Trophoblast cell (in vitro differentiated cells and primary cell): ENCODE data around the gene STRADA.
A peak's percentile ranks its signal among the peaks of the same experiment; 100 is the strongest.

Experiments used
- DNase-seq, 2 donors: peaks; one replicate each; pipeline ENCODE4 v3.0.0-alpha.2; 2016
- H2AFZ ChIP-seq: 2 replicates; pipeline ENCODE4 v1.6.1; 2013; ENCODE audit warnings: low read length, moderate library complexity, mild to moderate bottlenecking; ENCODE audit not compliant: insufficient read depth, poor library complexity
- H2AK5ac ChIP-seq: 2 replicates; pipeline ENCODE4 v1.6.1; 2013; ENCODE audit warnings: mild to moderate bottlenecking, low read length
- H2BK120ac ChIP-seq: 2 replicates; pipeline ENCODE4 v1.6.1; 2013; ENCODE audit warnings: low read length, mild to moderate bottlenecking, moderate library complexity; ENCODE audit not compliant: insufficient read depth, poor library complexity
- H2BK12ac ChIP-seq: 2 replicates; pipeline ENCODE4 v1.6.1; 2013; ENCODE audit warnings: mild to moderate bottlenecking, low read length, moderate library complexity
- H2BK5ac ChIP-seq: 2 replicates; pipeline ENCODE4 v1.6.1; 2013; ENCODE audit warnings: low read length, low read depth, moderate library complexity, mild to moderate bottlenecking; ENCODE audit not compliant: poor library complexity
- H3K14ac ChIP-seq: 2 replicates; pipeline ENCODE4 v1.6.1; 2013; ENCODE audit warnings: mild to moderate bottlenecking, low read length
- H3K18ac ChIP-seq: 2 replicates; pipeline ENCODE4 v1.6.1; 2013; ENCODE audit warnings: mild to moderate bottlenecking, low read length
- H3K23ac ChIP-seq: 2 replicates; pipeline ENCODE4 v1.6.1; 2013; ENCODE audit warnings: low read length
- H3K27ac ChIP-seq: 2 replicates; pipeline ENCODE4 v1.5.1; 2013; ENCODE audit warnings: low read depth, mild to moderate bottlenecking, inconsistent platforms, low read length, moderate library complexity
- H3K27me3 ChIP-seq: 2 replicates; pipeline ENCODE4 v1.6.1; 2013; ENCODE audit warnings: inconsistent platforms, mild to moderate bottlenecking, low read length, moderate library complexity; ENCODE audit not compliant: insufficient read depth
- H3K36me3 ChIP-seq, 2 experiments: 1 replicate in 1 of 2; 2 replicates in 1 of 2; pipeline ENCODE4 v1.6.1; 2013; ENCODE audit warnings: low read length in 2 of 2, mild to moderate bottlenecking in 2 of 2, moderate library complexity in 1 of 2; ENCODE audit not compliant: insufficient read depth in 2 of 2, control insufficient read depth in 1 of 2
- H3K4ac ChIP-seq: 2 replicates; pipeline ENCODE4 v1.6.1; 2013; ENCODE audit warnings: low read depth, mild to moderate bottlenecking, low read length, moderate library complexity
- H3K4me1 ChIP-seq, 2 experiments: 1 replicate in 1 of 2; 2 replicates in 1 of 2; pipeline ENCODE4 v1.6.1; 2013; ENCODE audit warnings: low read length in 2 of 2, mild to moderate bottlenecking in 2 of 2, moderate library complexity in 1 of 2; ENCODE audit not compliant: insufficient read depth in 2 of 2, control insufficient read depth in 1 of 2
- H3K4me2 ChIP-seq: 2 replicates; pipeline ENCODE4 v1.6.1; 2013; ENCODE audit warnings: inconsistent platforms, mild to moderate bottlenecking, low read length, moderate library complexity
- H3K4me3 ChIP-seq: 2 replicates; pipeline ENCODE4 v1.5.1; 2013; ENCODE audit warnings: mild to moderate bottlenecking, low read depth, low read length, inconsistent platforms
- H3K79me1 ChIP-seq: one replicate; pipeline ENCODE4 v1.6.1; 2013; ENCODE audit warnings: low read length
- H3K79me2 ChIP-seq: 2 replicates; pipeline ENCODE4 v1.6.1; 2013; ENCODE audit warnings: low read length, mild to moderate bottlenecking; ENCODE audit not compliant: control insufficient read depth, insufficient read depth, poor library complexity
- H3K9ac ChIP-seq: 2 replicates; pipeline ENCODE4 v1.6.1; 2013; ENCODE audit warnings: mild to moderate bottlenecking, low read length
- H3K9me3 ChIP-seq: 2 replicates; pipeline ENCODE4 v1.6.1; 2013; ENCODE audit warnings: low read depth, mild to moderate bottlenecking, control low read depth, inconsistent platforms, low read length; ENCODE audit not compliant: insufficient read depth
- H4K12ac ChIP-seq: 2 replicates; pipeline ENCODE4 v1.6.1; 2013; ENCODE audit warnings: low read depth, mild to moderate bottlenecking, low read length, moderate library complexity
- H4K8ac ChIP-seq: 2 replicates; pipeline ENCODE4 v1.6.1; 2013; ENCODE audit warnings: low read depth, mild to moderate bottlenecking, low read length, moderate library complexity
- H4K91ac ChIP-seq: one replicate; pipeline ENCODE4 v1.6.1; 2013; ENCODE audit warnings: low read depth, mild to moderate bottlenecking, low read length, moderate library complexity
- WGBS: extraction: QIAGEN DNeasy Blood & Tissue Kit; methylation state at CpG from one replicate; pipeline ENCODE4 v1.1.7; 2013; ENCODE audit warnings: missing lambda C conversion rate; ENCODE audit not compliant: insufficient read length, insufficient coverage; ENCODE audit errors: extremely low coverage; 5-methylcytosine and 5-hydroxymethylcytosine counted together

STRADA gene

GRCh38 chr17:63672856-63673255 lies 68.7 kb downstream of the STRADA start:
- no peak overlapping the region for H3K27ac ChIP-seq
- H3K14ac ChIP-seq = no peak overlapping the region
- no peak overlapping the region for H4K12ac ChIP-seq
- no peaks in the 10 kb centered on the region for H3K79me1 ChIP-seq
- H3K4me3 ChIP-seq = no peak overlapping the region
- H3K4ac ChIP-seq = no peak overlapping the region
- no peak overlapping the region for H4K91ac ChIP-seq
- no peak overlapping the region for H2BK5ac ChIP-seq
- no peak for DNase-seq
- H3K27me3 ChIP-seq = no peaks in the 10 kb centered on the region
- H3K9ac ChIP-seq = no peak overlapping the region
- no peak overlapping the region for H3K23ac ChIP-seq
- no CpG with 5 or more reads among the region's 2 CpGs for WGBS
- H3K4me1 ChIP-seq = peaks cover 0 to 6% of the 10 kb centered on the region in 2 experiments
- no peak overlapping the region for H2BK120ac ChIP-seq
- H3K79me2 ChIP-seq = no peaks in the 10 kb centered on the region
- H2BK12ac ChIP-seq = no peak overlapping the region
- no peak overlapping the region for H3K4me2 ChIP-seq
- H2AK5ac ChIP-seq = no peak overlapping the region
- H3K18ac ChIP-seq = no peak overlapping the region
- H2AFZ ChIP-seq = no peak overlapping the region
- H4K8ac ChIP-seq = no peak overlapping the region
- peaks cover 3% of the 10 kb centered on the region in 2 experiments for H3K36me3 ChIP-seq
- H3K9me3 ChIP-seq = no peaks in the 10 kb centered on the region

GRCh38 chr17:63665527-63666214 lies 75.9 kb downstream of the STRADA start:
- Histone ChIP-seq H3K14ac (no peak overlapping the region), H3K36me3 (no peaks in the 10 kb centered on the region)
- no CpG with 5 or more reads among the region's 5 CpGs for WGBS

GRCh38 chr17:63659850-63660249 lies 81.7 kb downstream of the STRADA start:
- no peak overlapping the region for H4K8ac ChIP-seq
- H3K4ac ChIP-seq = no peak overlapping the region
- no peak overlapping the region for H2AK5ac ChIP-seq
- no peak overlapping the region for H3K18ac ChIP-seq
- H3K36me3 ChIP-seq = no peaks in the 10 kb centered on the region
- no peak overlapping the region for H2BK5ac ChIP-seq
- no peak overlapping the region for H4K91ac ChIP-seq
- no peaks in the 10 kb centered on the region for H3K27me3 ChIP-seq
- no peak overlapping the region for H2AFZ ChIP-seq
- no peak overlapping the region for H2BK12ac ChIP-seq
- H3K14ac ChIP-seq = no peak overlapping the region
- DNase-seq = no peak
- WGBS = no CpG with 5 or more reads among the region's 3 CpGs
- H3K79me2 ChIP-seq = no peaks in the 10 kb centered on the region
- no peak overlapping the region for H3K27ac ChIP-seq
- no peak overlapping the region for H3K4me2 ChIP-seq
- H3K9ac ChIP-seq = no peak overlapping the region
- H4K12ac ChIP-seq = no peak overlapping the region
- H2BK120ac ChIP-seq = no peak overlapping the region
- no peaks in the 10 kb centered on the region for H3K79me1 ChIP-seq
- no peak overlapping the region for H3K4me3 ChIP-seq
- no peaks in the 10 kb centered on the region for H3K9me3 ChIP-seq
- H3K4me1 ChIP-seq = peaks cover 0 to 4% of the 10 kb centered on the region in 2 experiments
- no peak overlapping the region for H3K23ac ChIP-seq

More at GRCh38 chr17:63665527-63666214, 75.9 kb downstream of the STRADA start:
- no peak overlapping the region for H2BK120ac ChIP-seq
- no peaks in the 10 kb centered on the region for H3K79me2 ChIP-seq
- H3K4ac ChIP-seq = no peak overlapping the region
- no peak overlapping the region for H2BK12ac ChIP-seq
- no peaks in the 10 kb centered on the region for H3K9me3 ChIP-seq
- H4K91ac ChIP-seq = no peak overlapping the region
- no peak overlapping the region for H3K18ac ChIP-seq
- no peak overlapping the region for H2AFZ ChIP-seq
- H3K79me1 ChIP-seq = no peaks in the 10 kb centered on the region
- no peak overlapping the region for H2AK5ac ChIP-seq
- no peak overlapping the region for H2BK5ac ChIP-seq
- H3K27ac ChIP-seq = no peak overlapping the region
- no peaks in the 10 kb centered on the region for H3K27me3 ChIP-seq
- no peak for DNase-seq
- H3K4me2 ChIP-seq = no peak overlapping the region
- no peak overlapping the region for H4K12ac ChIP-seq
- H3K4me3 ChIP-seq = no peak overlapping the region
- no peak overlapping the region for H3K23ac ChIP-seq
- H3K4me1 ChIP-seq = no peaks in the 10 kb centered on the region
- H3K9ac ChIP-seq = no peak overlapping the region
- no peak overlapping the region for H4K8ac ChIP-seq

- Histone ChIP-seq H2BK5ac (no peak overlapping the region), H4K8ac (no peak overlapping the region), H4K12ac (no peak overlapping the region), H3K27ac (no peak overlapping the region), H3K18ac (no peak overlapping the region), H3K9ac (no peak overlapping the region), H2BK120ac (no peak overlapping the region), H3K36me3 (peaks cover 3 to 6% of the 10 kb centered on the region in 2 experiments), H3K27me3 (no peaks in the 10 kb centered on the region), H3K4me3 (no peak overlapping the region), H3K9me3 (no peaks in the 10 kb centered on the region), H3K4me2 (no peak overlapping the region), H3K79me2 (no peaks in the 10 kb centered on the region), H2AFZ (no peak overlapping the region), H3K4ac (no peak overlapping the region), H2BK12ac (no peak overlapping the region), H3K14ac (no peak overlapping the region), H3K4me1 (peaks cover 0 to 4% of the 10 kb centered on the region in 2 experiments), H4K91ac (no peak overlapping the region), H2AK5ac (no peak overlapping the region), H3K23ac (no peak overlapping the region), H3K79me1 (no peaks in the 10 kb centered on the region)
- DNase-seq = peak in 1 of 2 donors; percentile 55
- no CpG with 5 or more reads among the region's 1 CpG for WGBS
Observed at GRCh38 chr17:63658366-63658765, 83.2 kb downstream of the STRADA start.
